GM12878 (cell line): Measurements from ENCODE around the gene DLG4.
A peak's percentile ranks its signal among the peaks of the same experiment; 100 is the strongest.

Experiments used
- CTCF ChIP-seq, 3 experiments: IDR thresholded peaks in 2 of 3; conservative IDR thresholded peaks in 1 of 3; 2 replicates each; pipeline ENCODE4 v1.5.1; 2011; ENCODE audit warnings: low read depth in 3 of 3, low read length in 3 of 3, mild to moderate bottlenecking in 3 of 3, control low read depth in 2 of 3, moderate library complexity in 2 of 3, inconsistent platforms in 1 of 3, mixed read lengths in 1 of 3; ENCODE audit not compliant: control insufficient read depth in 2 of 3, insufficient read depth in 1 of 3; ENCODE audit errors: extremely low read depth in 1 of 3
- DPF2 ChIP-seq: fragments of 450-650 bp; IDR thresholded peaks from 2 replicates; pipeline ENCODE4 v1.6.1; 2017; ENCODE audit warnings: mild to moderate bottlenecking
- ETV6 ChIP-seq, 2 experiments: fragments of 450-650 bp in 1 of 2; IDR thresholded peaks in 1 of 2; conservative IDR thresholded peaks in 1 of 2; 2 replicates each; pipeline ENCODE4 v1.6.1; 2014; ENCODE audit warnings: antibody characterized with exemption in 1 of 2, borderline replicate concordance in 1 of 2, low read depth in 1 of 2, mild to moderate bottlenecking in 1 of 2, moderate library complexity in 1 of 2
- FOS ChIP-seq: IDR thresholded peaks from 3 replicates; pipeline ENCODE4 v1.6.1; 2011; ENCODE audit warnings: borderline replicate concordance; ENCODE audit not compliant: insufficient read length; ENCODE audit errors: extremely low read depth
- MEF2A ChIP-seq: IDR thresholded peaks from 2 replicates; pipeline ENCODE4 v1.6.1; 2011; ENCODE audit warnings: low read depth, mild to moderate bottlenecking, low read length, moderate library complexity; ENCODE audit not compliant: insufficient read depth
- MTA3 ChIP-seq: IDR thresholded peaks from 2 replicates; pipeline ENCODE4 v1.6.1; 2012; ENCODE audit warnings: low read length, inconsistent platforms, borderline replicate concordance
- POLR2A ChIP-seq: IDR thresholded peaks from 2 replicates; pipeline ENCODE4 v1.6.1; 2011; ENCODE audit warnings: low read depth, mild to moderate bottlenecking, low read length
- POLR2AphosphoS5 ChIP-seq: IDR thresholded peaks from 2 replicates; pipeline ENCODE4 v1.6.1; 2011; ENCODE audit warnings: mild to moderate bottlenecking, low read length, inconsistent platforms
- REST ChIP-seq: IDR thresholded peaks from 2 replicates; pipeline ENCODE4 v1.6.1; 2012; ENCODE audit warnings: mild to moderate bottlenecking, low read depth, low read length
- SMC3 ChIP-seq: IDR thresholded peaks from 2 replicates; pipeline ENCODE4 v1.6.1; 2011; ENCODE audit warnings: low read length, improper control_type of control experiment, borderline replicate concordance
- SREBF2 ChIP-seq: IDR thresholded peaks from 2 replicates; pipeline ENCODE4 v1.6.1; 2012; ENCODE audit warnings: mild to moderate bottlenecking, low read length
- TAF1 ChIP-seq: IDR thresholded peaks from 2 replicates; pipeline ENCODE4 v1.6.1; 2011; ENCODE audit warnings: mild to moderate bottlenecking, low read depth, low read length, borderline replicate concordance
- USF2 ChIP-seq: IDR thresholded peaks from 2 replicates; pipeline ENCODE4 v1.6.1; 2011; ENCODE audit warnings: low read depth, low read length, improper control_type of control experiment, borderline replicate concordance
- YY1 ChIP-seq: IDR thresholded peaks from 2 replicates; pipeline ENCODE4 v1.6.1; 2011; ENCODE audit warnings: low read depth, mild to moderate bottlenecking, low read length

GRCh38 chr17:7219812-7220592, at the start of gene DLG4, which contains the start of gene ACADVL:
- peak; percentile 88 for TF ChIP-seq POLR2A
- TF ChIP-seq USF2: no peak
- peak; percentile 39; the same call in 1 of the 2 replicates for TF ChIP-seq TAF1
- no peak for TF ChIP-seq REST
- TF ChIP-seq YY1: peak; percentile 81
- no peak for TF ChIP-seq CTCF (IDR thresholded peaks at IDR 0.05 in 2 of 3, conservative IDR thresholded peaks at IDR 0.05 in 1 of 3; ENCODE audit: control insufficient read depth in 2 of 3, extremely low read depth in 1 of 3, insufficient read depth in 1 of 3, low read depth in 3 of 3, low read length in 3 of 3)
- TF ChIP-seq DPF2: peak; percentile 82
- no peak for TF ChIP-seq MEF2A
- no peak for TF ChIP-seq FOS
- 0 out of 2 replicates have a peak, but pooled peaks have one; percentile 41 for TF ChIP-seq MTA3
- no peak for TF ChIP-seq ETV6 (conservative IDR thresholded peaks at IDR 0.05 in 1 of 2, IDR thresholded peaks at IDR 0.05 in 1 of 2; ENCODE audit: borderline replicate concordance in 1 of 2, low read depth in 1 of 2)
- TF ChIP-seq SREBF2: no peak
- TF ChIP-seq POLR2AphosphoS5: peak; percentile 48; the same call in 1 of the 2 replicates
- no peak for TF ChIP-seq SMC3
